K562 (cell line): ENCODE results near the gene ZNF224. TPM values are rescaled to one million over a fixed set of nuclear protein-coding genes. Genes with fewer than 3 reads are reported as not detected.

Experiments used
- ATAC-seq: fragments of 200-7000 bp; cut with Tn5 transposase; 3 replicates; pipeline ENCODE4 v1.9.1; 2020; ENCODE audit warnings: moderate library complexity
- BruUV-seq: library from RNA; stranded (reverse); fragments of 400-500 nt; replicated peaks from 2 replicates; lab custom pipeline; 2021; lab: Mats Ljungman, UMichigan
- CTCF ChIA-PET: fragments of 300-600 bp; formaldehyde crosslinking; extraction: SDS; loops from one replicate; lab custom pipeline; 2021; ENCODE audit warnings: low intra/inter-chr PET ratio; lab: Yijun Ruan, JAX
- POLR2A ChIA-PET: fragments of 300-600, 350-650 bp; sonication (Branson Sonifier 250); formaldehyde crosslinking; extraction: SDS; loops from one replicate; lab custom pipeline; 2021; ENCODE audit warnings: antibody characterized with exemption, inconsistent platforms; lab: Yijun Ruan, JAX
- DNase-seq, 4 experiments: peaks; one replicate each; pipeline versions ENCODE4 v3.0.0 to v3.0.0-alpha.2; 2011 to 2018; ENCODE audit warnings: low spot score in 3 of 4, mixed read lengths in 3 of 4; ENCODE audit errors: extremely low read depth in 1 of 4
- FAIRE-seq: peaks from 2 replicates; lab custom pipeline; 2011; peaks lifted over from hg19 to GRCh38; lab: Jason Lieb, UNC
- H2AFZ ChIP-seq: 2 replicates; pipeline ENCODE4 v1.6.0; 2011; ENCODE audit warnings: low read depth, low read length, control low read depth, inconsistent platforms
- H3K27ac ChIP-seq: fragments of 200-600 bp; 3 replicates; pipeline ENCODE4 v1.8.0; 2011; ENCODE audit warnings: low read depth, mild to moderate bottlenecking, control low read depth, inconsistent platforms, low read length, moderate library complexity, mixed read lengths; ENCODE audit errors: extremely low read depth
- H3K27me3 ChIP-seq, 2 experiments: fragments of 300-600 bp in 1 of 2; 2 replicates in 1 of 2; 3 replicates in 1 of 2; pipeline versions ENCODE4 v1.6.0 to v1.8.0; 2011; ENCODE audit warnings: inconsistent platforms in 2 of 2, low read length in 2 of 2, mild to moderate bottlenecking in 1 of 2, mixed read lengths in 1 of 2, moderate library complexity in 1 of 2; ENCODE audit not compliant: control insufficient read depth in 2 of 2, insufficient read depth in 2 of 2
- H3K36me3 ChIP-seq: fragments of 300-600 bp; 3 replicates; pipeline ENCODE4 v1.8.0; 2011; ENCODE audit warnings: mild to moderate bottlenecking, low read length, inconsistent platforms; ENCODE audit not compliant: control insufficient read depth, insufficient read depth
- H3K4me1 ChIP-seq, 2 experiments: fragments of 200-600 bp in 1 of 2; replicated peaks in 1 of 2; 2 replicates in 1 of 2; 3 replicates in 1 of 2; pipeline versions ENCODE4 v1.5.1 to v1.8.0; 2011; ENCODE audit warnings: inconsistent platforms in 2 of 2, low read length in 2 of 2, mild to moderate bottlenecking in 1 of 2, mixed read lengths in 1 of 2, moderate library complexity in 1 of 2; ENCODE audit not compliant: control insufficient read depth in 2 of 2, insufficient read depth in 2 of 2
- H3K4me2 ChIP-seq: 2 replicates; pipeline ENCODE4 v1.6.1; 2011; ENCODE audit warnings: low read length, control low read depth, inconsistent platforms, mixed read lengths; ENCODE audit not compliant: insufficient read depth
- H3K4me3 ChIP-seq: fragments of 200-600 bp; sonication (generic), shearing (Covaris generic); 2 replicates; pipeline ENCODE4 v1.5.1; 2016; ENCODE audit warnings: control low read depth, inconsistent platforms
- H3K79me2 ChIP-seq: fragments of 200-600 bp; 3 replicates; pipeline ENCODE4 v1.8.0; 2011; ENCODE audit warnings: low read length, inconsistent platforms; ENCODE audit not compliant: control insufficient read depth, insufficient read depth
- H3K9ac ChIP-seq, 2 experiments: 2 replicates each; pipeline versions ENCODE4 v1.6.0 to v1.6.1; 2011; ENCODE audit warnings: low read depth in 2 of 2, low read length in 2 of 2, control low read depth in 1 of 2, inconsistent platforms in 1 of 2, mild to moderate bottlenecking in 1 of 2, mixed read lengths in 1 of 2; ENCODE audit not compliant: insufficient read depth in 1 of 2
- H3K9me1 ChIP-seq: one replicate; pipeline ENCODE4 v1.6.0; 2011; ENCODE audit warnings: inconsistent platforms, mild to moderate bottlenecking, low read length, moderate library complexity; ENCODE audit not compliant: control insufficient read depth, insufficient read depth
- H3K9me3 ChIP-seq: replicated peaks from 2 replicates; pipeline ENCODE4 v1.5.1; 2011; ENCODE audit warnings: low read depth, low read length, inconsistent platforms; ENCODE audit not compliant: control insufficient read depth, insufficient read depth
- H4K20me1 ChIP-seq: replicated peaks from 2 replicates; pipeline ENCODE4 v1.6.1; 2011; ENCODE audit warnings: low read length, inconsistent platforms, mixed read lengths; ENCODE audit not compliant: control insufficient read depth, insufficient read depth
- CTCF ChIP-seq, 3 experiments: IDR thresholded peaks in 2 of 3; conservative IDR thresholded peaks in 1 of 3; 2 replicates each; pipeline ENCODE4 v1.5.1; 2011 to 2012; ENCODE audit warnings: low read length in 3 of 3, mild to moderate bottlenecking in 3 of 3, control low read depth in 2 of 3, improper control_type of control experiment in 1 of 3, inconsistent platforms in 1 of 3, low read depth in 1 of 3, mixed read lengths in 1 of 3, moderate library complexity in 1 of 3; ENCODE audit not compliant: insufficient read depth in 2 of 3
- PTRF ChIP-seq: fragments of 450-650 bp; IDR thresholded peaks from 2 replicates; pipeline ENCODE4 v1.6.1; 2016; ENCODE audit warnings: mild to moderate bottlenecking, missing genetic modification characterization, missing compliant biosample characterization
- RFX1 ChIP-seq: fragments of 450-650 bp; IDR thresholded peaks from 2 replicates; pipeline ENCODE4 v1.6.1; 2016; ENCODE audit warnings: mild to moderate bottlenecking, moderate library complexity
- SMAD4 ChIP-seq: fragments of 250-450 bp; sonication (Bioruptor Pico); conservative IDR thresholded peaks from 2 replicates; pipeline ENCODE4 v1.8.0; 2021; ENCODE audit warnings: inconsistent platforms, mild to moderate bottlenecking, moderate library complexity
- ZNF395 ChIP-seq: fragments of 200-800 bp; sonication (Bioruptor generic); IDR thresholded peaks from 2 replicates; pipeline ENCODE4 v1.6.1; 2017; ENCODE audit warnings: missing genetic modification characterization, missing compliant biosample characterization
- WGBS: fragments of 100-300 bp; shearing (Covaris generic); methylation state at CpG from one replicate; pipeline ENCODE4 v1.1.6; 2016; ENCODE audit warnings: low coverage, mixed read lengths; ENCODE audit not compliant: insufficient coverage; ENCODE audit errors: missing lambda C conversion rate; 5-methylcytosine and 5-hydroxymethylcytosine counted together
- in situ Hi-C: fragments of 300-500 bp; cut with MboI; formaldehyde crosslinking; loops from 4 replicates; pipeline ENCODE4 v1.15.0; 2018; ENCODE audit warnings: inconsistent platforms, mixed read lengths
- intact Hi-C: fragments of 100-400 bp; cut with micrococcal nuclease; formaldehyde crosslinking; loops from 2 replicates; pipeline ENCODE4 v1.14.2; 2022
- polyA plus RNA-seq, 8 experiments: library from polyadenylated mRNA; depleted of rRNA in 4 of 8; stranded (reverse) in 5 of 8; unstranded in 3 of 8; fragments of >200 nt; fragmentation: Nextera tagmentation in 2 of 8; fragmentation: Illumina TruSeq in 1 of 8; extraction: Ambion mirVana in 2 of 8; extraction: Trizol in 1 of 8; gene quantifications; 2 replicates each; pipeline versions ENCODE4 v1.2.1 to v1.2.3, GENCODE V29; 2011 to 2014; ENCODE audit warnings: inconsistent platforms in 1 of 8, missing spikeins in 1 of 8
- total RNA-seq, 7 experiments: library from RNA; depleted of rRNA in 6 of 7; stranded (reverse); fragments of >200 nt in 6 of 7; fragmentation: Illumina TruSeq in 2 of 7; extraction: Trizol in 2 of 7; gene quantifications; 2 replicates each; pipeline versions ENCODE4 v1.2.1 to v1.2.3, GENCODE V29; 2011 to 2021; ENCODE audit warnings: low replicate concordance in 1 of 7
- TF ChIP-seq, protein P1 (sequence below): sonication (generic); formaldehyde crosslinking; IDR thresholded peaks from 2 replicates; pipeline ENCODE4 v1.9.0; 2022; ENCODE audit warnings: mild to moderate bottlenecking, missing genetic modification reagents

The ZNF224 gene
- total and polyA plus RNA-seq, 9 of the 15 experiments (the other 6 are each of a cell fraction or from before 2014, with no cell fraction given): 4.4 to 15.6 (median 10.0) TPM

GRCh38 chr19:44051650-44052402 is 42.3 kb upstream of the ZNF224 start, which contains the start of gene ZNF223 (continued):
- TF ChIP-seq ZNF395 (CRISPR knock-in tag): peak; percentile 74

- CTCF ChIA-PET: no interaction called here
- TF ChIP-seq CTCF (IDR thresholded peaks at IDR 0.05 in 2 of 3, conservative IDR thresholded peaks at IDR 0.05 in 1 of 3; ENCODE audit: insufficient read depth in 2 of 3, low read depth in 1 of 3, low read length in 3 of 3): 0 out of 6 replicates have a peak, but pooled peaks have one; percentile 5 to 22 (median 10)
- no peak for TF ChIP-seq PTRF (tag)
- TF ChIP-seq, protein P1, sequence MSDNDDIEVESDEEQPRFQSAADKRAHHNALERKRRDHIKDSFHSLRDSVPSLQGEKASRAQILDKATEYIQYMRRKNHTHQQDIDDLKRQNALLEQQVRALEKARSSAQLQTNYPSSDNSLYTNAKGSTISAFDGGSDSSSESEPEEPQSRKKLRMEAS (CRISPR knock-in tag): no peak
- no peak for TF ChIP-seq RFX1
- TF ChIP-seq SMAD4 (CRISPR knock-in tag): no peak
- intact Hi-C loops: no loop called here
- WGBS: 8% methylated on average over 5 of the region's 5 CpGs
- H3K4me2 ChIP-seq: no peak overlapping the region
- no peaks in the 10 kb centered on the region for H3K36me3 ChIP-seq
- no peak overlapping the region for H2AFZ ChIP-seq
- no peaks in the 10 kb centered on the region for H3K79me2 ChIP-seq
- no peaks in the 10 kb centered on the region for H3K9me1 ChIP-seq
- BruUV-seq: no TSS peak
- POLR2A ChIA-PET: interaction anchor here (0.7 kb wide), 1 partner anchor 11 kb away, joined by 4 read pairs; no protein-coding TSS in a partner anchor
- H3K4me1 ChIP-seq: no peaks in the 10 kb centered on the region
- ATAC-seq (no peak), DNase-seq (peak in 1 of 4 experiments; percentile 7), FAIRE-seq (no peak)
- H3K9ac ChIP-seq: no peak overlapping the region
- H4K20me1 ChIP-seq: no peaks in the 10 kb centered on the region
- no peaks in the 10 kb centered on the region; a peak in 2 of 5 replicates for H3K27me3 ChIP-seq
- 0 out of 2 replicates have a peak, but pooled peaks cover 4% of the 10 kb centered on the region for H3K9me3 ChIP-seq
- no peak overlapping the region for H3K4me3 ChIP-seq
- in situ Hi-C loops: no loop called here
- no peak overlapping the region for H3K27ac ChIP-seq
These were observed 38.3 kb upstream of the ZNF224 start for GRCh38 chr19:44055870-44056269.
